ENCODE data around the gene BAIAP2L2.

Gene BAIAP2L2

GRCh38 chr22:38088629-38089473 lies 21.6 kb downstream of the BAIAP2L2 start:
- H3K4me3 ChIP-seq (ENCODE audit: low read depth in 1 of 2, low read length in 2 of 2), result no peak overlapping the region

GRCh38 chr22:38087855-38088254 lies 22.6 kb downstream of the BAIAP2L2 start:
- peaks cover 0 to 9% of the 10 kb centered on the region in 2 donors for H3K27me3 ChIP-seq (ENCODE audit: control insufficient read depth in 1 of 2, insufficient read depth in 2 of 2, low read length in 2 of 2)

More at GRCh38 chr22:38088629-38089473, 21.6 kb downstream of the BAIAP2L2 start:
- H3K9ac ChIP-seq (ENCODE audit: low read depth in 1 of 2, low read length in 2 of 2), result no peak overlapping the region
- no peak overlapping the region for H3K27ac ChIP-seq (ENCODE audit: low read depth, low read length)
- H3K4me1 ChIP-seq (ENCODE audit: control insufficient read depth in 1 of 2, insufficient read depth in 2 of 2, low read length in 2 of 2), result no peaks in the 10 kb centered on the region
- H3K9me3 ChIP-seq (ENCODE audit: control insufficient read depth in 1 of 2, low read length in 2 of 2), result no peaks in the 10 kb centered on the region
- no peaks in the 10 kb centered on the region for H3K27me3 ChIP-seq (ENCODE audit: control insufficient read depth in 1 of 2, insufficient read depth in 2 of 2, low read length in 2 of 2)
- H3K36me3 ChIP-seq (ENCODE audit: control insufficient read depth in 1 of 2, insufficient read depth in 2 of 2, low read length in 2 of 2), result peaks cover 15 to 65% of the 10 kb centered on the region in 2 donors

GRCh38 chr22:38086942-38087341 lies 23.5 kb downstream of the BAIAP2L2 start:
- H3K4me1 ChIP-seq (ENCODE audit: control insufficient read depth in 1 of 2, insufficient read depth in 2 of 2, low read length in 2 of 2), result peaks cover 3 to 4% of the 10 kb centered on the region in 2 donors
- H3K9me3 ChIP-seq (ENCODE audit: control insufficient read depth in 1 of 2, low read length in 2 of 2), result no peaks in the 10 kb centered on the region
- H3K9ac ChIP-seq (ENCODE audit: low read depth in 1 of 2, low read length in 2 of 2), result no peak overlapping the region
- H3K27me3 ChIP-seq (ENCODE audit: control insufficient read depth in 1 of 2, insufficient read depth in 2 of 2, low read length in 2 of 2), result peaks cover 4 to 18% of the 10 kb centered on the region in 2 donors
- no peak overlapping the region for H3K27ac ChIP-seq (ENCODE audit: low read depth, low read length)
- peaks cover 11 to 48% of the 10 kb centered on the region in 2 donors for H3K36me3 ChIP-seq (ENCODE audit: control insufficient read depth in 1 of 2, insufficient read depth in 2 of 2, low read length in 2 of 2)
- H3K4me3 ChIP-seq (ENCODE audit: low read depth in 1 of 2, low read length in 2 of 2), result no peak overlapping the region

More at GRCh38 chr22:38087855-38088254, 22.6 kb downstream of the BAIAP2L2 start:
- Histone ChIP-seq H3K27ac (ENCODE audit: low read depth, low read length) (no peak overlapping the region), H3K9ac (ENCODE audit: low read depth in 1 of 2, low read length in 2 of 2) (no peak overlapping the region), H3K9me3 (ENCODE audit: control insufficient read depth in 1 of 2, low read length in 2 of 2) (no peaks in the 10 kb centered on the region), H3K4me1 (ENCODE audit: control insufficient read depth in 1 of 2, insufficient read depth in 2 of 2, low read length in 2 of 2) (no peaks in the 10 kb centered on the region), H3K36me3 (ENCODE audit: control insufficient read depth in 1 of 2, insufficient read depth in 2 of 2, low read length in 2 of 2) (peaks cover 11 to 55% of the 10 kb centered on the region in 2 donors), H3K4me3 (ENCODE audit: low read depth in 1 of 2, low read length in 2 of 2) (no peak overlapping the region)

DNA sequence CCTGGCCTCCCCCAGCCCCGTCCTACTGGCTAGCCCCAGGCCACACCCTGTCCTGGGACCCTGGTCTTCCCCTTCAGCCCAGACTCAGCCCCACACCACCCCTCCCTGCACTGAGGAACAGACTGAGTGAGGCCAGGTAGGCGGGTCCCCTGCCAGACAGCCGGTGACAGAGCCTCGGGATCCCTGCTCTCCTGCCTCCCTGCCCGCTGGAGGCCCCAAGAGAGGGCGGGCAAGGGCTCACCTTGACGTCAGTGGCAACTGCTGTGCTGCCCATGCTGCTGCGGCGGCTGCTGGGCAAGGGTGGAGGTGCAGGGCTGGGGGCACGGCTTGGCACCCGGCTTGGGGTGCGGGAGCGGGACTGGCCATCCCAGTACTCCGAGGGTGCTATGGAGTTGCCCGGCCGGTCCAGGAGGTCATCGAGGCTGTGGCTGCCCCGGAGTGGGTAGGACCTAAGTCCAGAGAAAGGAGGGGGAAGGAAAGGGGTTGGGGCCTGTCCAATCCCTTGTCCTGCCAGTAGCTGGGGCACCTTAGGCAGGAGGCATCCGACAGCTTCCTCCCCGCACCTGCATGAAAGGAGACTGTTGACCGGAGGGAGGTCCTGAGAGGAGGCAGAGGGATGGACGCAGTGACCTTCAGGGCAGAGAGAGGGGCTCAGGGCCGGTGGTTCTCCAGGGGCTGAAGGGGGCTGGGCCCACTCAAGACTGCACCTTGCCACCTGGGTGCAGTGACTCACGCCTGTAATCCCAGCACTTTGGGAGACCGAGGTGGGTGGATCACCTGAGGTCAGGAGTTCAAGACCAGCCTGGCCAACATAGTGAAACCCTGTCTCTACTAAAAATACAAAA lies 24.3 kb downstream of the BAIAP2L2 start:
- Histone ChIP-seq H3K4me1 (ENCODE audit: control insufficient read depth in 1 of 2, insufficient read depth in 2 of 2, low read length in 2 of 2) (peaks cover 8 to 9% of the 10 kb centered on the region in 2 donors), H3K9me3 (ENCODE audit: control insufficient read depth in 1 of 2, low read length in 2 of 2) (no peaks in the 10 kb centered on the region), H3K27me3 (ENCODE audit: control insufficient read depth in 1 of 2, insufficient read depth in 2 of 2, low read length in 2 of 2) (peaks cover 7 to 22% of the 10 kb centered on the region in 2 donors), H3K4me3 (ENCODE audit: low read depth in 1 of 2, low read length in 2 of 2) (no peak overlapping the region), H3K27ac (ENCODE audit: low read depth, low read length) (no peak overlapping the region), H3K9ac (ENCODE audit: low read depth in 1 of 2, low read length in 2 of 2) (no peak overlapping the region), H3K36me3 (ENCODE audit: control insufficient read depth in 1 of 2, insufficient read depth in 2 of 2, low read length in 2 of 2) (peaks cover 11 to 43% of the 10 kb centered on the region in 2 donors)

DNA sequence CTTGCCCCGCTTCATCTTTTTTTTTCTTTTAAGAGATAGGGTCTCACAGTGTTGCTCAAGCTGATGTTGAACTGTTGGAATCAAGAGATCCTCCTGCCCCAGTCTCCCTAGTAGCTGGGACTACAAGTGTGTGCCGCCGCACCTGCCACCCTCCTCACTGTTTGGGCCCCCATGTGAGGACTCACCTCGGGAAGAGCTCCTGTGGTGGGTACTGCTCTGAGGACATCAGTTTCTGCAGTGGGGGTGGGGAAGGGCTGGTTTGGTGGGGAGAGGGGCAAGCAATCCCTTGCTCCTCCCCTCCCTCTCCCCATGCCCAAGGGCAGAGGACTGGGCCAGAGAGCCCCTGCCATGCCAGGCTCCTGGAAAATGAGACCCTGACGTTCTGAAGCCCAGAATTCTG lies 25.0 kb downstream of the BAIAP2L2 start:
- peaks cover 9 to 37% of the 10 kb centered on the region in 2 donors for H3K36me3 ChIP-seq (ENCODE audit: control insufficient read depth in 1 of 2, insufficient read depth in 2 of 2, low read length in 2 of 2)
- H3K4me3 ChIP-seq (ENCODE audit: low read depth in 1 of 2, low read length in 2 of 2), result no peak overlapping the region
- H3K4me1 ChIP-seq (ENCODE audit: control insufficient read depth in 1 of 2, insufficient read depth in 2 of 2, low read length in 2 of 2), result peaks cover 8 to 15% of the 10 kb centered on the region in 2 donors
- no peak overlapping the region for H3K27ac ChIP-seq (ENCODE audit: low read depth, low read length)
- no peak overlapping the region for H3K9ac ChIP-seq (ENCODE audit: low read depth in 1 of 2, low read length in 2 of 2)
- no peaks in the 10 kb centered on the region for H3K9me3 ChIP-seq (ENCODE audit: control insufficient read depth in 1 of 2, low read length in 2 of 2)
- H3K27me3 ChIP-seq (ENCODE audit: control insufficient read depth in 1 of 2, insufficient read depth in 2 of 2, low read length in 2 of 2), result peaks cover 13 to 22% of the 10 kb centered on the region in 2 donors

DNA sequence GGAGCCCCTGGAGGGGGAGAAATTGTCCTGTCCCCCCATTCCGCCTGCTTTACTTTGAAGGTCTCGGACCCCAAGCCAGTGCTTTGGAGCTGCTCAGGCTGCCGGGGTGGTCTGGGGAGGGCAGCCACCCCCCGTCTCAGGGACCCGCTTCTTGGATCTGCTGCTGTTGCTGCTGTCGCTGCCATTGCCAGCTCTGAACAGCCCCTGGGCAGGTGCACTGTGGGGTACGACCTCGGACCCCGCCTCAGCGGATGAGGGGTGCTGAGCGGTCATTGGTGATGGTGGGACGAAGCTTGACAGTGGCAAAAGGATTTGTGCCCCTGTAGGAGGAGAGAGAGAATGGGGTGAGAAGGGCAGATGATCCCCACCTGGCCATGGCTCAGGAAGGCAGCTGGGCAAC lies 25.4 kb downstream of the BAIAP2L2 start:
- H3K27me3 ChIP-seq (ENCODE audit: control insufficient read depth in 1 of 2, insufficient read depth in 2 of 2, low read length in 2 of 2), result peaks cover 16 to 22% of the 10 kb centered on the region in 2 donors
- H3K27ac ChIP-seq (ENCODE audit: low read depth, low read length), result no peak overlapping the region
- H3K4me1 ChIP-seq (ENCODE audit: control insufficient read depth in 1 of 2, insufficient read depth in 2 of 2, low read length in 2 of 2), result peaks cover 8 to 15% of the 10 kb centered on the region in 2 donors
- H3K4me3 ChIP-seq (ENCODE audit: low read depth in 1 of 2, low read length in 2 of 2), result no peak overlapping the region
- no peaks in the 10 kb centered on the region for H3K9me3 ChIP-seq (ENCODE audit: control insufficient read depth in 1 of 2, low read length in 2 of 2)
- peaks cover 9 to 36% of the 10 kb centered on the region in 2 donors for H3K36me3 ChIP-seq (ENCODE audit: control insufficient read depth in 1 of 2, insufficient read depth in 2 of 2, low read length in 2 of 2)
- no peak overlapping the region for H3K9ac ChIP-seq (ENCODE audit: low read depth in 1 of 2, low read length in 2 of 2)

DNA sequence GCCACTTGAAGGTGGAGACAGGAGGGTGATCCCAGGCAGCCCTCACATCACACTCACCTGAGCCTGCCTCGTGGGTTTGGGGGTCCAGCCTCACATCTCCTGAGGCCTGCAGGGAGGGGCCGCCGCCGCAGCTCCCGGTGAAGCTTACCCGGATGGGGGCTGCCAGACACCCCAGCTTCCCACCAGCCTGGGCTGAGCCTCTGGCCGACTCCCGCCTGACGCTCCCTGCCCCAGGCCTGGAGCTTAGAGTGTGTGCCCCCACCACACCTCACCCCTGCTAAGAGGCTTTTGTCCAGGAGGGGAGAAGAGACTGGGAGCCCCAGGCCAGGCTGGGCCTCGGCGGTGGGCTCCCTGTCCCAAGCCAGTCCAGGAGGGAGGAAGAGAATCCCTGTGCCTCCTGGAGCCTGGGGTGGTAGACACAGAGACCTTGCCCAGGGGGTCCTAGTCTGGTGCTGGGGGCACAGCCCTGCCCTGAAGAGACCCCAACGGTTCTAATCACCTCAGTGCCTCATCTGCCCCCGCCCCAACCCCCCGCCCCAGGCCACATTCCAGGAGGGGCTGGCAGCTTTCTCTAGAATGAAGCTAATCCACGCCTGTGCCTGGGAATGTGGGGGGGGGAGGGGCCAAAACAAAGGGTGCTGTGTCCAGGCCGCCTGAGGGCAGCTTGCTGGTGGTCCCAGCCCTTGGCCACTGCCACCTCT lies 26.4 kb downstream of the BAIAP2L2 start, which contains the start of gene SLC16A8:
TSS of gene SLC16A8 (minus strand) at position 254 of the 701 bp plus-strand sequence. CDS start 1,311 bp downstream, outside the sequence.
- Histone ChIP-seq H3K27me3 (ENCODE audit: control insufficient read depth in 1 of 2, insufficient read depth in 2 of 2, low read length in 2 of 2) (peaks cover 16 to 22% of the 10 kb centered on the region in 2 donors), H3K27ac (ENCODE audit: low read depth, low read length) (no peak within 1 kb of the TSS), H3K9me3 (ENCODE audit: control insufficient read depth in 1 of 2, low read length in 2 of 2) (no peaks in the 10 kb centered on the region), H3K4me3 (ENCODE audit: low read depth in 1 of 2, low read length in 2 of 2) (no peak within 1 kb of the TSS), H3K4me1 (ENCODE audit: control insufficient read depth in 1 of 2, insufficient read depth in 2 of 2, low read length in 2 of 2) (peaks cover 8 to 15% of the 10 kb centered on the region in 2 donors), H3K9ac (ENCODE audit: low read depth in 1 of 2, low read length in 2 of 2) (no peak within 1 kb of the TSS), H3K36me3 (ENCODE audit: control insufficient read depth in 1 of 2, insufficient read depth in 2 of 2, low read length in 2 of 2) (peaks cover 9 to 36% of the 10 kb centered on the region in 2 donors)

DNA sequence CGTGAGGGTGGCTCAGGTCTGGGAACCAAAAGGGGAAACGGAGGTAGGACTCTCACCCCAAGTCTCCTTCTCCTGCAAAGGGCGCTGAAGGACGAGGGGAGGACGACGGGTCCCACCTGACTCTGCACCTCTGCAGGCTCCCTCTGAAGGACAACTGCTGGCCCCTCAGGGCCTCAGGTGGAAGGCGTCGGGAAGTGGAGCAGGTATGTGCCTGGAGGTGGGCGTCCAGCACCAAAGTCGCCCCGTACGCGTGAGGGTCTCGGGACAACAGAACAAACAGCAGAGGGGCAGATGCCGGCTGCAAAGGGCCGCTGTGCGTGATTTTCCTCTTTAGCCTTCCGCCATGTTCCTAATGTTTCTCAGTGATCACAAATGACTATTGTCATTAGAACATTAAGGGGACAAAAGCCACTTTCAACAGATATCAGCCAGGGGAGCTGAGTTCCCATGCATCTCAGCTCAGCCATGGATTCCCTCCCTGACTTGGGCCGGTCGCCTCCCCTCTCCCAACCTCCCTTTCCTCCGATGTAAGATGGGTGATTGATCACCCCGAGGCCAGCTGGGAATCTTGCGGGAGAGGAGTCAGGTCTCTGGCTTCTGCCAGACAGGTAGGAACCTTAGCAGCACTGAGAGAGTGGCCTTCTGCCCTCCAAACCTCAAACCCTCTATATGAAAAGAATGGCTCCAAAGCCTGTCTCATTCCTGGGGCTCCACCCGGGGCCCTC lies 27.3 kb downstream of the BAIAP2L2 start:
- no peak overlapping the region for H3K9ac ChIP-seq (ENCODE audit: low read depth in 1 of 2, low read length in 2 of 2)
- peaks cover 8 to 15% of the 10 kb centered on the region in 2 donors for H3K4me1 ChIP-seq (ENCODE audit: control insufficient read depth in 1 of 2, insufficient read depth in 2 of 2, low read length in 2 of 2)
- H3K4me3 ChIP-seq (ENCODE audit: low read depth in 1 of 2, low read length in 2 of 2), result no peak overlapping the region
- peaks cover 16 to 22% of the 10 kb centered on the region in 2 donors for H3K27me3 ChIP-seq (ENCODE audit: control insufficient read depth in 1 of 2, insufficient read depth in 2 of 2, low read length in 2 of 2)
- no peak overlapping the region for H3K27ac ChIP-seq (ENCODE audit: low read depth, low read length)
- H3K36me3 ChIP-seq (ENCODE audit: control insufficient read depth in 1 of 2, insufficient read depth in 2 of 2, low read length in 2 of 2), result peaks cover 9 to 31% of the 10 kb centered on the region in 2 donors
- no peaks in the 10 kb centered on the region for H3K9me3 ChIP-seq (ENCODE audit: control insufficient read depth in 1 of 2, low read length in 2 of 2)

Data from duodenal mucosa (tissue), 2 donors.